RWPE1 (cell line): ENCODE measurements around the gene DROSHA.
"Not testable (repeated sequence)": the region's sequence is repeated elsewhere in the genome, so short reads cannot be mapped to it uniquely, and the experiment has no call there.

Experiments used
- CTCF ChIA-PET: fragments of 350-600 bp; sonication (Branson Sonifier 250); formaldehyde crosslinking; extraction: SDS; loops from one replicate; lab custom pipeline; 2021; lab: Yijun Ruan, JAX
- POLR2A ChIA-PET: fragments of 400-600 bp; formaldehyde crosslinking; extraction: SDS; loops from one replicate; lab custom pipeline; 2020; ENCODE audit warnings: antibody characterized with exemption; ENCODE audit not compliant: low non-redundant PET; lab: Yijun Ruan, JAX
- DNase-seq: peaks from one replicate; pipeline ENCODE4 v3.0.0; 2012; ENCODE audit warnings: low spot score
- H3K27ac ChIP-seq: fragments of 450-650 bp; 2 replicates; pipeline ENCODE4 v1.5.1; 2017
- CTCF ChIP-seq: fragments of 450-650 bp; conservative IDR thresholded peaks from 2 replicates; pipeline ENCODE4 v1.5.1; 2017; ENCODE audit warnings: low read depth, mild to moderate bottlenecking

The DROSHA gene

GRCh38 chr5:31401691-31402090 lies 130.2 kb downstream of the DROSHA start:
- no peak for DNase-seq
- POLR2A ChIA-PET, result no interaction called here
- H3K27ac ChIP-seq, result no peak overlapping the region
- CTCF ChIA-PET, result interaction anchor here (0.6 to 0.7 kb wide), 2 partner anchors 8 to 1631 kb away, joined by 5 to 6 read pairs; no protein-coding TSS in a partner anchor
- TF ChIP-seq CTCF, result no peak

- DNase-seq, result no peak
- POLR2A ChIA-PET, result interaction anchor here (0.6 kb wide), 1 partner anchor 11 kb away, joined by 3 read pairs; no protein-coding TSS in a partner anchor
- no peak overlapping the region for H3K27ac ChIP-seq
- CTCF ChIA-PET, result interaction anchor here (0.6 kb wide), 1 partner anchor 70 kb away, joined by 6 read pairs; no protein-coding TSS in a partner anchor
- TF ChIP-seq CTCF, result no peak
These were observed 133.9 kb downstream of the DROSHA start for GRCh38 chr5:31397926-31398557.

- CTCF ChIA-PET, result no interaction called here
- POLR2A ChIA-PET, result no interaction called here
- TF ChIP-seq CTCF, result no peak
- no peak overlapping the region for H3K27ac ChIP-seq
- DNase-seq, result no peak
These were observed 135.1 kb downstream of the DROSHA start for GRCh38 chr5:31396611-31397295.

- H3K27ac ChIP-seq, POLR2A ChIA-PET, CTCF ChIA-PET, DNase-seq: not testable (repeated sequence)
These were observed 136.3 kb downstream of the DROSHA start for GRCh38 chr5:31395450-31396045.

GRCh38 chr5:31393126-31393525 lies 138.8 kb downstream of the DROSHA start:
- POLR2A ChIA-PET, result no interaction called here
- no peak for DNase-seq
- CTCF ChIA-PET, result no interaction called here
- TF ChIP-seq CTCF, result no peak
- no peak overlapping the region for H3K27ac ChIP-seq

GRCh38 chr5:31392061-31392460 lies 139.8 kb downstream of the DROSHA start:
- CTCF ChIA-PET, result no interaction called here
- no peak for TF ChIP-seq CTCF
- DNase-seq, result no peak
- POLR2A ChIA-PET, result no interaction called here
- no peak overlapping the region for H3K27ac ChIP-seq
